Non-pigmented ciliary epithelial cell (primary cell): ENCODE data around the gene URB1.
A peak's percentile ranks its signal among the peaks of the same experiment; 100 is the strongest.
"Not testable (repeated sequence)": the region's sequence is repeated elsewhere in the genome, so short reads cannot be mapped to it uniquely, and the experiment has no call there.

Experiments used
- DNase-seq: peaks from one replicate; pipeline ENCODE4 v3.0.0-alpha.2; 2010; ENCODE audit warnings: low read depth

The URB1 gene

DNA sequence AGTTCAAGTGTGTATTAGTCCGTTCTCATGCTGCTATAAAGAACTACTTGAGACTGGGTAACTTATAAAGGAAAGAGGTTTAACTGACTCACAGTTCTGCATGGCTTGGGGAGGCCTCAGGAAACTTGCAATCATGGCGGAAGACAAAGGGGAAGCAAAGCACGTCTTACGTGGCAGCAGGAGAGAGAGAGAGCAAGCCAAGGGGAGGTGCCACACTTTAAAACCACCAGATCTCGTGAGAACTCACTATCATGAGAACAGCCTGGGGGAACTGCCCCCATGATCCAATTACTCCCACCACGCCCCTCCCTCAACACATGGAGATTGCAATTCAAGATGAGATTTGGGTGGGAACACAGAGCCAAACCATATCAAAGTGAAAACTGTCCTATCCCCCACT, 109.8 kb downstream of the URB1 start:
- no peak for DNase-seq

DNA sequence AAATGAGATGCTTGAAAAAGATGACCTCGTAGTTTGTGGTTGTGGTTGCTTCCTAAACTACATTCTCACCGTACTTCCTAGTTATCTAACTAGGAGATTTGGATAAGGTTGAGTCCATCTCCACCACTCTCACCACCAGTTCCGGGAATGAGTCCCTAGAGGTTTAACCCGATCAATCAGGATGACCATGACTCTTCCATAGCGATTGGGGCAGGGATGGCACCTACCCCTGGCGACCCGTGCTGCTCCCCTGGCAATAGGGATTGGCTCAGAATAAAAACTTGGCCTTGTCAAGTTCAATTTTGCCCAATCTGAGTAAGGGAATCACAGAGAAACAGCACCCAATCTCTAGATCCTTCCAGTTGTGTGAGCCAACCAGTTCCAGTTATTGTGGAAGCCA, 111.3 kb downstream of the URB1 start:
- no peak for DNase-seq

DNA sequence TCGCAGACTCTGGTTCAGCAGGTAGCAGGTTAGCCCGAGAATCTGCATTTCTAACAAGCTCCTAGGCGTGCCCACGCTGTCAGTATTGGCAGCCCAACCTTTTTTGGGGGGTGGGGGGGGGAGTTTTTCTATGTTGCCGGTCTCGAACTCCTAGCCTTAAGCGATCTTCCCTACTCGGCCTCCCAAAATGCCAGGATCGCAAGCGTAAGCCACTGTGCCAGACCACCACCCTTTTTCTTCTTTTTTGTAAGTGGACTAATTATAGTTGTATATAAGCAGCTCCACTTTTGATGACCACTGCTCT, 113.5 kb downstream of the URB1 start:
- no peak for DNase-seq

DNA sequence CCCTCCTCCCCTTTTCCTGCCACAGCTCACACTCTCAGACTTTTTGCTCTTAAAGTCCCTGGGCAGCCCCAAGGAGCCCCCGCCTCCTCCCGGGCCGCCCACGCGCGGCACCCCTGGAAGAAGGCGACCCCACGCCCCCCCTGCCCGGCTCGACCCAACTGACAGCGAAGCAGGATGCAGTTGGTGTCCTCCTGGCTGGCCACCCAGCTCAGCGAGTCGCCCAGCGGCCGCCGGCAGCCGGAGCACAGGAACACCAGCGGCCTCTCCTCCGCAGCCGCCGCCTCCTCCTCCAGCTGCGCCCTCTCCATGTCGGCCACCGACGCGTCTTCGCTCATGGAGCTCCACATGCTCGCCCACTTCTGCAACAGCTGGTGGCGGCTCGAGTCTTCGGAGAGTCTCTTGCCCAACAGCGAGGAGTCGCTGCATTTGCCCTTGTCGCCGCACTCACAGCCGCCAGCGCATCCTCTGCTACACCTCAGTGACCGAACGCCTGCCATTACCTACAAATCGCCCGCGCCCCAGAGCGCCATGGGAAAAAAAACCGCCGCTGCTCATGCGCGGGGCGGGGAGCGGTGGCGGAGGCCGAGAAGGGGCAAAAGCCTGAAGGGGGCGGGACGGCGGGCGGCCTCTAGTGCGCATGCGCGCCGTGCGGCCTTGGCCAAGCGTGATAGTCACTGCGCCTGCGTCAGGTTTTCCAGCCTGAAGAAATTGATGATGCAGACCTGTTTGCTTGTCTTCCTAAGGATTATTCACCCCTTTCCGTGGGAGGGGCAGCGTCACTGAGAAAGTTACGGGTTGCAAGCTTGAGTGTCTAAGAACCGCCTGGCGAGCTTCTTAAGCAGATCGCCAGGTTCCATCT, 114.1 kb downstream of the URB1 start, which contains the start of gene MIS18A:
MIS18A (minus strand) TSS at position 532 of the 859 bp plus-strand sequence; CDS start at position 497, 35 bp downstream.
- peak; percentile 86 for DNase-seq

DNA sequence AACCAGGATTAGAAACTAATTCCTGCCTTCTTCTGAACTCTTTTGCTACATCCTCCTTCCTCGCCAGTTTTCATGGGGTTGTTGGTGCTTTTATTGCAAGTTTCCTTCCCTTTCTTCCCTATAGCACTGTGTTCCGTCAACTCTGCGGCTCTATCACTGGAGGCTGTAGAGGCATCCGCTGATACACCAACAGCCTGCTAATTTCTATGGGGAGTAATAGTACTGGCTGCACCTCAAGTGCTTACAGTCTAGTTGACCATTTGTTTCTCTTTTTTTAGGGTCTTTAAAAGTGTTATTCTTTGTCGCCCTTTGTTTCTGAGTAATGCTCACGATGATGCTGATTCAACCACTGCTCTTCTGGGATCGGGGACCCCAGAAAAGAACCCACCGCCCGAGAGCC, 114.7 kb downstream of the URB1 start:
- DNase-seq, result no peak

DNA sequence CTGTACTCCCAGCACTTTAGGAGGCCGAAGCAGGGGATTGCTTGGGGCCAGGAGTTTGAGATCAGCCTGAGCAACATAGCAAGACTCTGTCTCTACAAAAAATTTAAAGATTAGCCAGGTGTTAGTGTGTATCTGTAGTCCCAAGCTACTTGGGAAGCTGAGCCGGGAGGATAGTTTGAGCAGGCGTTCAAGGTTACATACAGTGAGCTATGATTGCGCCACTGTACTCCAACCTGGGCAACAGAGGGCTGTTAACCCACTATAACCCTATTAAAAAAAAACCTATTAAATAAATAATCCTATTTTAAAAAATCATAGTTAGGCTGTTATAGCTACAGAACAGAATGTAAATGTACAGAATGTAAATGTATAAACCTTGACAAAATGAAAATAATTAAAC, 116.1 kb downstream of the URB1 start:
- DNase-seq, result no peak

DNA sequence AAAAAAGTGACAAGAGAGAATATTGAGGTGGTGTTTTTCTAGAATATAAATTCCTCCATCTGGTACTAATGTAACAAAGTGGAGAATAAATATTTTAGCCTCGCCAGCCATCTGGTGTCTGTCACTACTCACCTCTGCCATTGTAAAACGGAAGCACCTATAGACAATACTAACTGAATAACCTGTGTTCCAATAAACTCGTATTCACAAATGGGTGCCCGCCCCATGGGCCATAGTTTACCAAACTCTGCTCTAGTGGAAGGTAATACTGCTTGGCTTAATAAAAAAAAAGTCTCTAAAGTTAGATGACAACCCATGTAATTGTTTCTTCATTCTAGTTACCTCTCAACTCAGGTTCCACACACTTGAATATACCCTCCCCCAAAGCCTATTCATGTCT, 122.1 kb downstream of the URB1 start:
- no peak for DNase-seq

DNA sequence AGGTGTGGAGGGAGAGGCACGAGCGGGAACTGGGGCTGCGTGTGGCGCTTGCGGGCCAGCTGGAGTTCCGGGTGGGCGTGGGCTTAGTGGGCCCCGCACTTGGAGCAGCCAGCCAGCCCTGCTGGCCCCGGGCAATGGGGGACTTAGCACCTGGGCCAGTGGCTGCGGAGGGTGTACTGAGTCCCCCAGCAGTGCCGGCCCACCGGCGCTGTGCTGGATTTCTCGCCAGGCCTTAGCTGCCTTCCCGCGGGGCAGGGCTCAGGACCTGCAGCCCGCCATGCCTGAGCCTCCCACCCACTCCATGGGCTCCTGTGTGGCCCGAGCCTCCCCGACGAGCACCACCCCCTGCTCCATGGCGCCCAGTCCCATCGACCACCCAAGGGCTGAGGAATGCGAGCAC, 127.5 kb downstream of the URB1 start:
- DNase-seq, result not testable (repeated sequence)

DNA sequence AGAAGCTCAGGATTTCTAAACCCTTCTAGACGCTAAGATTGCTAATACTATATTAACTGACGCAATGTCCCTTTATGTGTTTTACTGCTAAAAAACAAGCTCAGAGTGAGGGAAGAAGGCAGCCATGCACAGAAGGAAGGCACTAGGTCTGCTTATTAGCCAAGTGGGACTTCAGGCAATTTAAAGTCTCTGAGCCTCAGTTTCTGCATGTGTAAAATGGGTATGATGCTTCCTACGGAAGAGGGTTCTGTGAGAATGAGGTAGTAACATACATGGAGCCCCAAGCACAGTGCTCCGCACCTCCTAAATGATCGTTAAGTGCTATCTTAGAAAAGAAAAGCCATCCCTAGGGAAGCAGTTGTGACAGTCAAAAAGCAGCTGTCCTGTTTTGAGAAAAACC, 130.9 kb downstream of the URB1 start:
- no peak for DNase-seq
